HepG2 (cell line): Measurements from ENCODE around the gene GUCY2F. TPM values are rescaled to one million over a fixed set of nuclear protein-coding genes. Genes with fewer than 3 reads are reported as not detected.

Experiments
- ATAC-seq: fragments of 200-7000 bp; cut with Tn5 transposase; 3 replicates; pipeline ENCODE4 v1.9.1; 2020; ENCODE audit warnings: mild to moderate bottlenecking, moderate library complexity
- BruUV-seq: library from RNA; stranded (reverse); fragments of 400-500 nt; replicated peaks from 2 replicates; lab custom pipeline; 2021; lab: Mats Ljungman, UMichigan
- CTCF ChIA-PET: fragments of 300-600 bp; formaldehyde crosslinking; extraction: SDS; loops from one replicate; lab custom pipeline; 2021; ENCODE audit warnings: low total read pairs, inconsistent platforms, low intra/inter-chr PET ratio; lab: Yijun Ruan, JAX
- POLR2A ChIA-PET: fragments of 350-600 bp; sonication (Branson Sonifier 250); formaldehyde crosslinking; loops from one replicate; lab custom pipeline; 2020; ENCODE audit warnings: antibody characterized with exemption, inconsistent platforms; lab: Yijun Ruan, JAX
- DNase-seq: peaks from one replicate; pipeline ENCODE4 v3.0.0-alpha.2; 2015; ENCODE audit warnings: low spot score
- FAIRE-seq: peaks from 3 replicates; lab custom pipeline; 2011; peaks lifted over from hg19 to GRCh38; lab: Jason Lieb, UNC
- H2AFZ ChIP-seq: one replicate; pipeline ENCODE4 v1.6.1; 2011; ENCODE audit warnings: low read length, inconsistent platforms
- H3K27ac ChIP-seq: fragments of 300-600 bp; 3 replicates; pipeline ENCODE4 v1.8.0; 2011; ENCODE audit warnings: mixed run types, mild to moderate bottlenecking, mixed read lengths, low read length, inconsistent platforms; ENCODE audit not compliant: insufficient read depth; ENCODE audit errors: extremely low read length
- H3K27me3 ChIP-seq, 2 experiments: fragments of 200-600 bp in 1 of 2; 2 replicates in 1 of 2; 3 replicates in 1 of 2; pipeline versions ENCODE4 v1.6.0 to v1.8.0; 2011; ENCODE audit warnings: low read length in 2 of 2, mild to moderate bottlenecking in 2 of 2, moderate library complexity in 2 of 2, inconsistent platforms in 1 of 2; ENCODE audit not compliant: insufficient read depth in 2 of 2, control insufficient read depth in 1 of 2
- H3K36me3 ChIP-seq, 2 experiments: fragments of 200-600 bp in 1 of 2; replicated peaks in 1 of 2; 2 replicates in 1 of 2; 3 replicates in 1 of 2; pipeline versions ENCODE4 v1.5.1 to v1.8.0; 2011; ENCODE audit warnings: low read length in 2 of 2, inconsistent platforms in 1 of 2; ENCODE audit not compliant: insufficient read depth in 2 of 2, control insufficient read depth in 1 of 2
- H3K4me1 ChIP-seq: 2 replicates; pipeline ENCODE4 v1.5.1; 2012; ENCODE audit warnings: low read length, inconsistent platforms; ENCODE audit not compliant: insufficient read depth
- H3K4me2 ChIP-seq: 2 replicates; pipeline ENCODE4 v1.6.0; 2011; ENCODE audit warnings: low read depth, low read length, inconsistent platforms
- H3K4me3 ChIP-seq, 3 experiments: fragments of 200-600 bp in 1 of 3; sonication (generic), shearing (Covaris generic) in 1 of 3; replicated peaks in 1 of 3; 2 replicates each; pipeline ENCODE4 v1.5.1; 2011 to 2016; ENCODE audit warnings: low read length in 3 of 3, inconsistent platforms in 2 of 3, low read depth in 2 of 3, mild to moderate bottlenecking in 2 of 3, control low read depth in 1 of 3, mixed read lengths in 1 of 3; ENCODE audit not compliant: insufficient read depth in 1 of 3
- H3K79me2 ChIP-seq: one replicate; pipeline ENCODE4 v1.6.1; 2011; ENCODE audit warnings: low read length, inconsistent platforms; ENCODE audit not compliant: insufficient read depth
- H3K9ac ChIP-seq: 2 replicates; pipeline ENCODE4 v1.6.0; 2011; ENCODE audit warnings: mild to moderate bottlenecking, low read depth, low read length, inconsistent platforms; ENCODE audit not compliant: insufficient read depth
- H3K9me3 ChIP-seq: 2 replicates; pipeline ENCODE4 v1.5.1; 2012; ENCODE audit warnings: mild to moderate bottlenecking, low read length
- H4K20me1 ChIP-seq: 2 replicates; pipeline ENCODE4 v1.6.0; 2011; ENCODE audit warnings: inconsistent platforms, mild to moderate bottlenecking, low read length, moderate library complexity; ENCODE audit not compliant: insufficient read depth
- ARNT ChIP-seq: fragments of 450-650 bp; IDR thresholded peaks from 2 replicates; pipeline ENCODE4 v1.6.1; 2017
- ISL2 ChIP-seq: sonication (generic); formaldehyde crosslinking; IDR thresholded peaks from 2 replicates; pipeline ENCODE4 v1.5.0; 2020; ENCODE audit warnings: missing genetic modification reagents
- NBN ChIP-seq: fragments of 450-650 bp; conservative IDR thresholded peaks from 2 replicates; pipeline ENCODE4 v1.6.1; 2017
- SP2 ChIP-seq: sonication (generic); formaldehyde crosslinking; IDR thresholded peaks from 2 replicates; pipeline ENCODE4 v1.5.1; 2020; ENCODE audit warnings: mild to moderate bottlenecking, missing genetic modification reagents
- TMF1 ChIP-seq: sonication (generic); formaldehyde crosslinking; IDR thresholded peaks from 2 replicates; pipeline ENCODE4 v1.8.1; 2022; ENCODE audit warnings: low read depth, missing genetic modification reagents
- U2AF1 ChIP-seq: fragments of 200-400 bp; formaldehyde crosslinking; optimal IDR thresholded peaks from 2 replicates; pipeline ENCODE3; 2017; ENCODE audit warnings: mild to moderate bottlenecking, low read depth, low read length
- in situ Hi-C: cut with HindIII; loops from 2 replicates; pipeline ENCODE4 v1.10.0; 2017; ENCODE audit warnings: low pct_unique_long_range_greater_than_20kb; ENCODE audit not compliant: extremely low pct_ligation_motif_present
- intact Hi-C: fragments of 100-400 bp; cut with micrococcal nuclease; formaldehyde crosslinking; loops from one replicate; pipeline ENCODE4 v1.10.0; 2022; ENCODE audit not compliant: unreplicated experiment
- polyA plus RNA-seq, 8 experiments: library from polyadenylated mRNA; depleted of rRNA in 3 of 8; stranded (reverse) in 7 of 8; unstranded in 1 of 8; fragments of >200 nt; fragmentation: Illumina TruSeq in 4 of 8; extraction: Trizol in 4 of 8; gene quantifications; 2 replicates each; pipeline versions ENCODE4 v1.2.1 to v1.2.3, GENCODE V29; 2011 to 2016; ENCODE audit warnings: low read depth in 4 of 8, missing spikeins in 1 of 8, mixed read lengths in 1 of 8; ENCODE audit not compliant: insufficient read depth in 1 of 8
- total RNA-seq, 5 experiments: library from RNA; depleted of rRNA; stranded (reverse); fragments of >200 nt; fragmentation: Illumina TruSeq; extraction: Trizol; gene quantifications; 2 replicates each; pipeline ENCODE4 v1.2.3, GENCODE V29; 2016; ENCODE audit warnings: low read depth in 1 of 5
- TF ChIP-seq, protein P1 (sequence below): IDR thresholded peaks from 2 replicates; pipeline ENCODE4 v1.6.1; 2016; ENCODE audit warnings: low read depth, missing genetic modification reagents, missing compliant biosample characterization
- TF ChIP-seq, protein P2 (sequence below): sonication (generic); formaldehyde crosslinking; IDR thresholded peaks from 2 replicates; pipeline ENCODE4 v1.8.1; 2022; ENCODE audit warnings: low read depth, mild to moderate bottlenecking, missing genetic modification reagents
- TF ChIP-seq, protein P3 (sequence below): sonication (generic); formaldehyde crosslinking; IDR thresholded peaks from 2 replicates; pipeline ENCODE4 v1.5.0; 2020; ENCODE audit warnings: missing genetic modification reagents, mild to moderate bottlenecking, borderline replicate concordance
- TF ChIP-seq, protein P4 (sequence below): sonication (generic); formaldehyde crosslinking; IDR thresholded peaks from 2 replicates; pipeline ENCODE4 v1.4.0; 2020; ENCODE audit warnings: missing genetic modification reagents
- TF ChIP-seq, protein P5 (sequence below): sonication (generic); formaldehyde crosslinking; conservative IDR thresholded peaks from 2 replicates; pipeline ENCODE4 v1.8.1; 2023; ENCODE audit warnings: missing genetic modification reagents
- TF ChIP-seq, protein P6 (sequence below): sonication (generic); formaldehyde crosslinking; IDR thresholded peaks from 2 replicates; pipeline ENCODE4 v1.8.0; 2022; ENCODE audit warnings: low read depth, missing genetic modification reagents

The GUCY2F gene
- total and polyA plus RNA-seq, 2 of the 13 experiments (the other 11 are each of a cell fraction or from before 2014, with no cell fraction given): 0.03 TPM; not detected in 1

DNA sequence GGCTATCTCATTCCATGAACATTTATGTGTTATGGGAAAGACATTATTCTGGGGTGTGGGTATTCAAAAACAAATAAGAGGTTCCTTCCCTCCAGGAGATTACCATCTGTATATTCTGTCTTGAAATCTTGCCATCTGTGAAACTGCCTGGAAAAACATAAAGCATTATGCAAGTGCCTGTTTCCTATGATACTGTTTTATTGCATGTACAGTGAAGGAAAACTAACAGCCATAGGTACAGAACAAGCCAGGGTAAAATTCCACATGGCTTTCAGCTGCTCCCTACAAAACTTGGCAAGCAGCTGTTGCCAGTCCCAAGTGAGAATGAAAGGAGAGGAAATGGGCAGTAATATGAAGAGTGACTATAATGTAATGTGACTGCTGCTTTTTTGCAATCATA lies 136.0 kb downstream of the GUCY2F start:
- Histone ChIP-seq H2AFZ (no peak overlapping the region), H3K79me2 (no peaks in the 10 kb centered on the region), H4K20me1 (no peaks in the 10 kb centered on the region), H3K36me3 (no peaks in the 10 kb centered on the region), H3K27ac (no peak overlapping the region), H3K9ac (no peak overlapping the region), H3K4me2 (no peak overlapping the region), H3K4me3 (no peak overlapping the region), H3K27me3 (no peaks in the 10 kb centered on the region), H3K9me3 (no peaks in the 10 kb centered on the region), H3K4me1 (no peaks in the 10 kb centered on the region)
- ATAC-seq (no peak), FAIRE-seq (no peak), DNase-seq (no peak)
- no TSS peak for BruUV-seq
- CTCF ChIA-PET: no interaction called here
- in situ Hi-C loops (no loop called here), intact Hi-C loops (no loop called here)
- POLR2A ChIA-PET: no interaction called here
- TF ChIP-seq NBN (no peak), TMF1 (CRISPR knock-in tag) (no peak), ARNT (no peak), U2AF1 (no peak), ISL2 (CRISPR knock-in tag) (no peak), SP2 (no peak)
- TF ChIP-seq, protein P1, sequence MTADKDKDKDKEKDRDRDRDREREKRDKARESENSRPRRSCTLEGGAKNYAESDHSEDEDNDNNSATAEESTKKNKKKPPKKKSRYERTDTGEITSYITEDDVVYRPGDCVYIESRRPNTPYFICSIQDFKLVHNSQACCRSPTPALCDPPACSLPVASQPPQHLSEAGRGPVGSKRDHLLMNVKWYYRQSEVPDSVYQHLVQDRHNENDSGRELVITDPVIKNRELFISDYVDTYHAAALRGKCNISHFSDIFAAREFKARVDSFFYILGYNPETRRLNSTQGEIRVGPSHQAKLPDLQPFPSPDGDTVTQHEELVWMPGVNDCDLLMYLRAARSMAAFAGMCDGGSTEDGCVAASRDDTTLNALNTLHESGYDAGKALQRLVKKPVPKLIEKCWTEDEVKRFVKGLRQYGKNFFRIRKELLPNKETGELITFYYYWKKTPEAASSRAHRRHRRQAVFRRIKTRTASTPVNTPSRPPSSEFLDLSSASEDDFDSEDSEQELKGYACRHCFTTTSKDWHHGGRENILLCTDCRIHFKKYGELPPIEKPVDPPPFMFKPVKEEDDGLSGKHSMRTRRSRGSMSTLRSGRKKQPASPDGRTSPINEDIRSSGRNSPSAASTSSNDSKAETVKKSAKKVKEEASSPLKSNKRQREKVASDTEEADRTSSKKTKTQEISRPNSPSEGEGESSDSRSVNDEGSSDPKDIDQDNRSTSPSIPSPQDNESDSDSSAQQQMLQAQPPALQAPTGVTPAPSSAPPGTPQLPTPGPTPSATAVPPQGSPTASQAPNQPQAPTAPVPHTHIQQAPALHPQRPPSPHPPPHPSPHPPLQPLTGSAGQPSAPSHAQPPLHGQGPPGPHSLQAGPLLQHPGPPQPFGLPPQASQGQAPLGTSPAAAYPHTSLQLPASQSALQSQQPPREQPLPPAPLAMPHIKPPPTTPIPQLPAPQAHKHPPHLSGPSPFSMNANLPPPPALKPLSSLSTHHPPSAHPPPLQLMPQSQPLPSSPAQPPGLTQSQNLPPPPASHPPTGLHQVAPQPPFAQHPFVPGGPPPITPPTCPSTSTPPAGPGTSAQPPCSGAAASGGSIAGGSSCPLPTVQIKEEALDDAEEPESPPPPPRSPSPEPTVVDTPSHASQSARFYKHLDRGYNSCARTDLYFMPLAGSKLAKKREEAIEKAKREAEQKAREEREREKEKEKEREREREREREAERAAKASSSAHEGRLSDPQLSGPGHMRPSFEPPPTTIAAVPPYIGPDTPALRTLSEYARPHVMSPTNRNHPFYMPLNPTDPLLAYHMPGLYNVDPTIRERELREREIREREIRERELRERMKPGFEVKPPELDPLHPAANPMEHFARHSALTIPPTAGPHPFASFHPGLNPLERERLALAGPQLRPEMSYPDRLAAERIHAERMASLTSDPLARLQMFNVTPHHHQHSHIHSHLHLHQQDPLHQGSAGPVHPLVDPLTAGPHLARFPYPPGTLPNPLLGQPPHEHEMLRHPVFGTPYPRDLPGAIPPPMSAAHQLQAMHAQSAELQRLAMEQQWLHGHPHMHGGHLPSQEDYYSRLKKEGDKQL (CRISPR knock-in tag): no peak
- TF ChIP-seq, protein P2, sequence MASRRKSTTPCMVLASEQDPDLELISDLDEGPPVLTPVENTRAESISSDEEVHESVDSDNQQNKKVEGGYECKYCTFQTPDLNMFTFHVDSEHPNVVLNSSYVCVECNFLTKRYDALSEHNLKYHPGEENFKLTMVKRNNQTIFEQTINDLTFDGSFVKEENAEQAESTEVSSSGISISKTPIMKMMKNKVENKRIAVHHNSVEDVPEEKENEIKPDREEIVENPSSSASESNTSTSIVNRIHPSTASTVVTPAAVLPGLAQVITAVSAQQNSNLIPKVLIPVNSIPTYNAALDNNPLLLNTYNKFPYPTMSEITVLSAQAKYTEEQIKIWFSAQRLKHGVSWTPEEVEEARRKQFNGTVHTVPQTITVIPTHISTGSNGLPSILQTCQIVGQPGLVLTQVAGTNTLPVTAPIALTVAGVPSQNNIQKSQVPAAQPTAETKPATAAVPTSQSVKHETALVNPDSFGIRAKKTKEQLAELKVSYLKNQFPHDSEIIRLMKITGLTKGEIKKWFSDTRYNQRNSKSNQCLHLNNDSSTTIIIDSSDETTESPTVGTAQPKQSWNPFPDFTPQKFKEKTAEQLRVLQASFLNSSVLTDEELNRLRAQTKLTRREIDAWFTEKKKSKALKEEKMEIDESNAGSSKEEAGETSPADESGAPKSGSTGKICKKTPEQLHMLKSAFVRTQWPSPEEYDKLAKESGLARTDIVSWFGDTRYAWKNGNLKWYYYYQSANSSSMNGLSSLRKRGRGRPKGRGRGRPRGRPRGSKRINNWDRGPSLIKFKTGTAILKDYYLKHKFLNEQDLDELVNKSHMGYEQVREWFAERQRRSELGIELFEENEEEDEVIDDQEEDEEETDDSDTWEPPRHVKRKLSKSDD (CRISPR knock-in tag): no peak
- TF ChIP-seq, protein P3, sequence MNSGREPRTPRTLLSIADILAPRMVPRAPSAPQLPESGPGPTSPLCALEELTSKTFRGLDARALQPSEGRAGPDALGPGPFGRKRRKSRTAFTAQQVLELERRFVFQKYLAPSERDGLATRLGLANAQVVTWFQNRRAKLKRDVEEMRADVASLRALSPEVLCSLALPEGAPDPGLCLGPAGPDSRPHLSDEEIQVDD (CRISPR knock-in tag): no peak
- TF ChIP-seq, protein P4, sequence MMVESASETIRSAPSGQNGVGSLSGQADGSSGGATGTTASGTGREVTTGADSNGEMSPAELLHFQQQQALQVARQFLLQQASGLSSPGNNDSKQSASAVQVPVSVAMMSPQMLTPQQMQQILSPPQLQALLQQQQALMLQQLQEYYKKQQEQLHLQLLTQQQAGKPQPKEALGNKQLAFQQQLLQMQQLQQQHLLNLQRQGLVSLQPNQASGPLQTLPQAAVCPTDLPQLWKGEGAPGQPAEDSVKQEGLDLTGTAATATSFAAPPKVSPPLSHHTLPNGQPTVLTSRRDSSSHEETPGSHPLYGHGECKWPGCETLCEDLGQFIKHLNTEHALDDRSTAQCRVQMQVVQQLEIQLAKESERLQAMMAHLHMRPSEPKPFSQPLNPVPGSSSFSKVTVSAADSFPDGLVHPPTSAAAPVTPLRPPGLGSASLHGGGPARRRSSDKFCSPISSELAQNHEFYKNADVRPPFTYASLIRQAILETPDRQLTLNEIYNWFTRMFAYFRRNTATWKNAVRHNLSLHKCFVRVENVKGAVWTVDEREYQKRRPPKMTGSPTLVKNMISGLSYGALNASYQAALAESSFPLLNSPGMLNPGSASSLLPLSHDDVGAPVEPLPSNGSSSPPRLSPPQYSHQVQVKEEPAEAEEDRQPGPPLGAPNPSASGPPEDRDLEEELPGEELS (CRISPR knock-in tag): no peak
- TF ChIP-seq, protein P5, sequence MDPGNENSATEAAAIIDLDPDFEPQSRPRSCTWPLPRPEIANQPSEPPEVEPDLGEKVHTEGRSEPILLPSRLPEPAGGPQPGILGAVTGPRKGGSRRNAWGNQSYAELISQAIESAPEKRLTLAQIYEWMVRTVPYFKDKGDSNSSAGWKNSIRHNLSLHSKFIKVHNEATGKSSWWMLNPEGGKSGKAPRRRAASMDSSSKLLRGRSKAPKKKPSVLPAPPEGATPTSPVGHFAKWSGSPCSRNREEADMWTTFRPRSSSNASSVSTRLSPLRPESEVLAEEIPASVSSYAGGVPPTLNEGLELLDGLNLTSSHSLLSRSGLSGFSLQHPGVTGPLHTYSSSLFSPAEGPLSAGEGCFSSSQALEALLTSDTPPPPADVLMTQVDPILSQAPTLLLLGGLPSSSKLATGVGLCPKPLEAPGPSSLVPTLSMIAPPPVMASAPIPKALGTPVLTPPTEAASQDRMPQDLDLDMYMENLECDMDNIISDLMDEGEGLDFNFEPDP: no peak
- TF ChIP-seq, protein P6, sequence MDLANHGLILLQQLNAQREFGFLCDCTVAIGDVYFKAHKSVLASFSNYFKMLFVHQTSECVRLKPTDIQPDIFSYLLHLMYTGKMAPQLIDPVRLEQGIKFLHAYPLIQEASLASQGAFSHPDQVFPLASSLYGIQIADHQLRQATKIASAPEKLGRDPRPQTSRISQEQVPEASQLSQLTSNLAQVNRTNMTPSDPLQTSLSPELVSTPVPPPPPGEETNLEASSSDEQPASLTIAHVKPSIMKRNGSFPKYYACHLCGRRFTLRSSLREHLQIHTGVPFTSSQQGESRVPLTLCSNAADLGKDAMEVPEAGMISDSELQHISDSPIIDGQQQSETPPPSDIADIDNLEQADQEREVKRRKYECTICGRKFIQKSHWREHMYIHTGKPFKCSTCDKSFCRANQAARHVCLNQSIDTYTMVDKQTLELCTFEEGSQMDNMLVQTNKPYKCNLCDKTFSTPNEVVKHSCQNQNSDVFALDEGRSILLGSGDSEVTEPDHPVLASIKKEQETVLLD (CRISPR knock-in tag): no peak
